ENCODE data around the gene CDH16. TPM values are rescaled to one million over a fixed set of nuclear protein-coding genes. Genes with fewer than 3 reads are reported as not detected.

The CDH16 gene
- total RNA-seq, 2 experiments from 2014 or later: not detected

GRCh38 chr16:66953462-66954096, 34.9 kb upstream of the CDH16 start:
- peaks cover 7% of the 10 kb centered on the region for H3K36me3 Mint-ChIP-seq (ENCODE audit: low read depth)
- H3K9me3 Mint-ChIP-seq: peaks cover 9% of the 10 kb centered on the region
- H3K4me1 Mint-ChIP-seq: peaks cover 40% of the 10 kb centered on the region
- H3K27me3 Mint-ChIP-seq: peaks cover 21% of the 10 kb centered on the region
- H3K4me3 Mint-ChIP-seq: no peak overlapping the region
- ChIA-PET POLR2A (interaction anchor here (0.6 kb wide), 1 partner anchor 65 kb away, joined by 3 read pairs; no protein-coding TSS in a partner anchor), CTCF (interaction anchor here (0.6 to 2.6 kb wide), 20 partner anchors 10 to 273 kb away, joined by 3 to 20 read pairs (median 4); partner anchors contain the start of genes E2F4, MATCAP1 and TMEM208)
- DNase-seq: no peak
- H3K27ac Mint-ChIP-seq: no peak overlapping the region

GRCh38 chr16:66952430-66953110, 33.9 kb upstream of the CDH16 start:
- Mint-ChIP-seq H3K27ac (no peak overlapping the region), H3K36me3 (ENCODE audit: low read depth) (peaks cover 7% of the 10 kb centered on the region), H3K27me3 (peaks cover 27% of the 10 kb centered on the region), H3K9me3 (peaks cover 9% of the 10 kb centered on the region), H3K4me3 (no peak overlapping the region), H3K4me1 (peaks cover 39% of the 10 kb centered on the region)
- DNase-seq: no peak
- ChIA-PET CTCF (interaction anchor here (0.6 to 2.6 kb wide), 9 partner anchors 8 to 232 kb away, joined by 3 to 20 read pairs (median 3); partner anchors contain the start of genes CES3 and MATCAP1), POLR2A (interaction anchor here (1.4 kb wide), 1 partner anchor 192 kb away, joined by 3 read pairs; no protein-coding TSS in a partner anchor)

GRCh38 chr16:66950971-66951790, 32.5 kb upstream of the CDH16 start:
- Mint-ChIP-seq H3K4me3 (no peak overlapping the region), H3K9me3 (peaks cover 9% of the 10 kb centered on the region), H3K27ac (no peak overlapping the region), H3K27me3 (peaks cover 27% of the 10 kb centered on the region), H3K36me3 (ENCODE audit: low read depth) (peaks cover 7% of the 10 kb centered on the region), H3K4me1 (peaks cover 42% of the 10 kb centered on the region)
- no peak for DNase-seq
- ChIA-PET POLR2A (interaction anchor here (1.4 kb wide), 1 partner anchor 193 kb away, joined by 3 read pairs; no protein-coding TSS in a partner anchor), CTCF (interaction anchor here (0.7 to 1.7 kb wide), 3 partner anchors 10 to 234 kb away, joined by 3 to 7 read pairs (median 5); partner anchors contain the start of gene CES3)

GRCh38 chr16:66950437-66950836, 31.8 kb upstream of the CDH16 start:
- H3K4me3 Mint-ChIP-seq: no peak overlapping the region
- H3K9me3 Mint-ChIP-seq: peaks cover 9% of the 10 kb centered on the region
- ChIA-PET CTCF (interaction anchor here (0.6 to 1.7 kb wide), 7 partner anchors 11 to 327 kb away, joined by 3 to 7 read pairs (median 4); partner anchors contain the start of gene CES3), POLR2A (interaction anchor here (1.4 kb wide), 1 partner anchor 210 kb away, joined by 4 read pairs; no protein-coding TSS in a partner anchor)
- peaks cover 42% of the 10 kb centered on the region for H3K4me1 Mint-ChIP-seq
- no peak overlapping the region for H3K27ac Mint-ChIP-seq
- DNase-seq: no peak
- peaks cover 7% of the 10 kb centered on the region for H3K36me3 Mint-ChIP-seq (ENCODE audit: low read depth)
- peaks cover 27% of the 10 kb centered on the region for H3K27me3 Mint-ChIP-seq

GRCh38 chr16:66949472-66949871, 30.8 kb upstream of the CDH16 start:
- ChIA-PET POLR2A (interaction anchor here (1.4 kb wide), 1 partner anchor 211 kb away, joined by 4 read pairs; no protein-coding TSS in a partner anchor), CTCF (interaction anchor here (0.9 to 1.7 kb wide), 3 partner anchors 69 to 236 kb away, joined by 3 to 7 read pairs (median 4); no protein-coding TSS in a partner anchor)
- DNase-seq: no peak
- peaks cover 9% of the 10 kb centered on the region for H3K9me3 Mint-ChIP-seq
- peaks cover 27% of the 10 kb centered on the region for H3K27me3 Mint-ChIP-seq
- H3K4me3 Mint-ChIP-seq: peak overlapping the region; percentile 27
- H3K27ac Mint-ChIP-seq: no peak overlapping the region
- H3K4me1 Mint-ChIP-seq: peaks cover 42% of the 10 kb centered on the region
- peaks cover 7% of the 10 kb centered on the region for H3K36me3 Mint-ChIP-seq (ENCODE audit: low read depth)

- no peak overlapping the region for H3K27ac Mint-ChIP-seq
- peaks cover 25% of the 10 kb centered on the region for H3K27me3 Mint-ChIP-seq
- H3K4me1 Mint-ChIP-seq: peaks cover 37% of the 10 kb centered on the region
Measured at GRCh38 chr16:66948837-66949225, 30.1 kb upstream of the CDH16 start.

GRCh38 chr16:66948134-66948836, 29.6 kb upstream of the CDH16 start:
- peaks cover 9% of the 10 kb centered on the region for H3K9me3 Mint-ChIP-seq
- peak overlapping the region; percentile 83 for H3K4me3 Mint-ChIP-seq
- peaks cover 9% of the 10 kb centered on the region for H3K36me3 Mint-ChIP-seq (ENCODE audit: low read depth)
- DNase-seq: no peak
- H3K27me3 Mint-ChIP-seq: peaks cover 24% of the 10 kb centered on the region
- peaks cover 36% of the 10 kb centered on the region for H3K4me1 Mint-ChIP-seq
- POLR2A ChIA-PET: interaction anchor here (1.2 kb wide), 1 partner anchor 15 kb away, joined by 3 read pairs; no protein-coding TSS in a partner anchor
- H3K27ac Mint-ChIP-seq: no peak overlapping the region
- CTCF ChIA-PET: interaction anchor here (1.1 to 2.1 kb wide), 7 partner anchors 67 to 533 kb away, joined by 3 to 8 read pairs (median 3); partner anchors contain the start of genes ATP6V0D1, B3GNT9, FBXL8 and PDP2

More at GRCh38 chr16:66948837-66949225, 30.1 kb upstream of the CDH16 start:
- Mint-ChIP-seq H3K9me3 (peaks cover 9% of the 10 kb centered on the region), H3K36me3 (ENCODE audit: low read depth) (peaks cover 7% of the 10 kb centered on the region), H3K4me3 (peak overlapping the region; percentile 83)
- DNase-seq: no peak
- ChIA-PET CTCF (interaction anchor here (1.8 kb wide), 1 partner anchor 69 kb away, joined by 6 read pairs; no protein-coding TSS in a partner anchor), POLR2A (no interaction called here)

- Mint-ChIP-seq H3K4me3 (peak overlapping the region; percentile 83), H3K9me3 (peaks cover 9% of the 10 kb centered on the region), H3K36me3 (ENCODE audit: low read depth) (peaks cover 15% of the 10 kb centered on the region), H3K4me1 (peaks cover 36% of the 10 kb centered on the region), H3K27me3 (peaks cover 24% of the 10 kb centered on the region), H3K27ac (no peak overlapping the region)
- ChIA-PET CTCF (interaction anchor here (0.5 to 2.1 kb wide), 18 partner anchors 10 to 534 kb away, joined by 3 to 8 read pairs (median 3); partner anchors contain the start of genes ATP6V0D1, B3GNT9, FBXL8 and PDP2), POLR2A (interaction anchor here (1.2 to 1.3 kb wide), 2 partner anchors 14 to 55 kb away, joined by 3 to 5 read pairs; no protein-coding TSS in a partner anchor)
- DNase-seq: peak; percentile 88
Measured at GRCh38 chr16:66947302-66948065, 28.8 kb upstream of the CDH16 start.

- H3K36me3 Mint-ChIP-seq (ENCODE audit: low read depth): peaks cover 21% of the 10 kb centered on the region
Measured at GRCh38 chr16:66946974-66947301, 28.3 kb upstream of the CDH16 start.

GRCh38 chr16:66946541-66946940, 27.9 kb upstream of the CDH16 start:
- H3K27ac Mint-ChIP-seq: no peak overlapping the region
- ChIA-PET POLR2A (interaction anchor here (1.1 to 1.3 kb wide), 3 partner anchors 12 to 209 kb away, joined by 3 to 5 read pairs (median 3); partner anchors contain the start of gene CIAO2B), CTCF (interaction anchor here (1.4 to 2.1 kb wide), 2 partner anchors 65 to 314 kb away, joined by 4 to 8 read pairs; partner anchors contain the start of gene PDP2)
- H3K4me3 Mint-ChIP-seq: no peak overlapping the region
- H3K9me3 Mint-ChIP-seq: peaks cover 5% of the 10 kb centered on the region
- H3K36me3 Mint-ChIP-seq (ENCODE audit: low read depth): peaks cover 23% of the 10 kb centered on the region
- peaks cover 21% of the 10 kb centered on the region for H3K27me3 Mint-ChIP-seq
- no peak for DNase-seq
- H3K4me1 Mint-ChIP-seq: peaks cover 34% of the 10 kb centered on the region

More at GRCh38 chr16:66946974-66947301, 28.3 kb upstream of the CDH16 start:
- CTCF ChIA-PET: interaction anchor here (0.6 to 2.1 kb wide), 17 partner anchors 9 to 534 kb away, joined by 3 to 8 read pairs (median 3); partner anchors contain the start of genes ATP6V0D1, B3GNT9, FBXL8 and PDP2
- H3K27ac Mint-ChIP-seq: no peak overlapping the region
- peaks cover 9% of the 10 kb centered on the region for H3K9me3 Mint-ChIP-seq
- peaks cover 24% of the 10 kb centered on the region for H3K27me3 Mint-ChIP-seq
- POLR2A ChIA-PET: interaction anchor here (1.1 to 1.3 kb wide), 4 partner anchors 12 to 208 kb away, joined by 3 to 5 read pairs (median 3); partner anchors contain the start of gene CIAO2B
- peaks cover 36% of the 10 kb centered on the region for H3K4me1 Mint-ChIP-seq
- H3K4me3 Mint-ChIP-seq: peak overlapping the region; percentile 83
- no peak for DNase-seq

GRCh38 chr16:66945939-66946338, 27.3 kb upstream of the CDH16 start:
- Mint-ChIP-seq H3K9me3 (no peaks in the 10 kb centered on the region), H3K4me3 (no peak overlapping the region), H3K27me3 (peaks cover 16% of the 10 kb centered on the region), H3K36me3 (ENCODE audit: low read depth) (peaks cover 20% of the 10 kb centered on the region), H3K27ac (no peak overlapping the region), H3K4me1 (peaks cover 29% of the 10 kb centered on the region)
- ChIA-PET CTCF (interaction anchor here (2.1 kb wide), 1 partner anchor 65 kb away, joined by 8 read pairs; the partner anchor contains the start of gene PDP2), POLR2A (interaction anchor here (1.1 to 1.3 kb wide), 3 partner anchors 11 to 209 kb away, joined by 3 to 5 read pairs (median 3); partner anchors contain the start of gene CIAO2B)
- DNase-seq: no peak

Measured in activated CD4-positive, alpha-beta memory T cell treated with anti-CD3 and anti-CD28 coated beads, Interleukin-2, amount 10 ng/mL, durations not matched to agents 7 days and 5 days (primary cell).